DOHH2 (cell line): ENCODE measurements around the gene RSU1.

ENCODE experiments used
- EZH2phosphoT487 ChIP-seq: fragments of 200-600 bp; sonication (generic); IDR thresholded peaks from 2 replicates; pipeline ENCODE4 v1.6.1; 2017; ENCODE audit warnings: borderline replicate concordance, mild to moderate bottlenecking, antibody characterized with exemption, low read length, moderate library complexity, mixed read lengths
- TF ChIP-seq, protein P1 (sequence below): fragments of 200-600 bp; sonication (generic); IDR thresholded peaks from one replicate; pipeline ENCODE4 v1.5.1; 2014; ENCODE audit warnings: antibody characterized with exemption, mild to moderate bottlenecking, low read depth, low read length; ENCODE audit not compliant: poor library complexity, severe bottlenecking

DNA sequence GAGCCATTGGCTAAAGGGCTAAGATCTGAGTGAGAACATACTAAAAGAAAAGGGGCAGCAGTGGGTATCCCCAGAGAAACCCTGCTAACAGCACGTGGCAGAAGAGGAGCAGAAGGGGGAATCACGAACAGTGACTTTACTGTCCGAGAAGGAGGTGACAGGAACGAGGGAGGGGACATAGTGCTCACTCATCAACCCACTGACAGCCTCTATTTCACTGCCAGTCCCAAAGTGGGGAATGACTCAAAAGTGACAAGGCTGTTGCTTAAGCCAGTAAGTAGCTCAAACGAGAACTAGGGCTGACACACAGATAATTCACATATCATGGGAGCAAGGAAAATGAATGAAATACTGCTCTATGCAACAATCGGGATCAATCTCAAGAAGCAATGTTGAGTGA, 92.7 kb downstream of the RSU1 start:
- TF ChIP-seq, protein P1, sequence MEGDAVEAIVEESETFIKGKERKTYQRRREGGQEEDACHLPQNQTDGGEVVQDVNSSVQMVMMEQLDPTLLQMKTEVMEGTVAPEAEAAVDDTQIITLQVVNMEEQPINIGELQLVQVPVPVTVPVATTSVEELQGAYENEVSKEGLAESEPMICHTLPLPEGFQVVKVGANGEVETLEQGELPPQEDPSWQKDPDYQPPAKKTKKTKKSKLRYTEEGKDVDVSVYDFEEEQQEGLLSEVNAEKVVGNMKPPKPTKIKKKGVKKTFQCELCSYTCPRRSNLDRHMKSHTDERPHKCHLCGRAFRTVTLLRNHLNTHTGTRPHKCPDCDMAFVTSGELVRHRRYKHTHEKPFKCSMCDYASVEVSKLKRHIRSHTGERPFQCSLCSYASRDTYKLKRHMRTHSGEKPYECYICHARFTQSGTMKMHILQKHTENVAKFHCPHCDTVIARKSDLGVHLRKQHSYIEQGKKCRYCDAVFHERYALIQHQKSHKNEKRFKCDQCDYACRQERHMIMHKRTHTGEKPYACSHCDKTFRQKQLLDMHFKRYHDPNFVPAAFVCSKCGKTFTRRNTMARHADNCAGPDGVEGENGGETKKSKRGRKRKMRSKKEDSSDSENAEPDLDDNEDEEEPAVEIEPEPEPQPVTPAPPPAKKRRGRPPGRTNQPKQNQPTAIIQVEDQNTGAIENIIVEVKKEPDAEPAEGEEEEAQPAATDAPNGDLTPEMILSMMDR = no peak
- TF ChIP-seq EZH2phosphoT487 = no peak
